Activated CD8-positive, alpha-beta memory T cell treated with anti-CD3 and anti-CD28 coated beads, Interleukin-2, amount 50 U/mL, for 4 hours (primary cell): ENCODE measurements around the gene EPS15.
"Not testable (repeated sequence)": the region's sequence is repeated elsewhere in the genome, so short reads cannot be mapped to it uniquely, and the experiment has no call there.

Source experiments
- DNase-seq: peaks from one replicate; pipeline ENCODE4 v3.0.0-alpha.2; 2020

The EPS15 gene

DNA sequence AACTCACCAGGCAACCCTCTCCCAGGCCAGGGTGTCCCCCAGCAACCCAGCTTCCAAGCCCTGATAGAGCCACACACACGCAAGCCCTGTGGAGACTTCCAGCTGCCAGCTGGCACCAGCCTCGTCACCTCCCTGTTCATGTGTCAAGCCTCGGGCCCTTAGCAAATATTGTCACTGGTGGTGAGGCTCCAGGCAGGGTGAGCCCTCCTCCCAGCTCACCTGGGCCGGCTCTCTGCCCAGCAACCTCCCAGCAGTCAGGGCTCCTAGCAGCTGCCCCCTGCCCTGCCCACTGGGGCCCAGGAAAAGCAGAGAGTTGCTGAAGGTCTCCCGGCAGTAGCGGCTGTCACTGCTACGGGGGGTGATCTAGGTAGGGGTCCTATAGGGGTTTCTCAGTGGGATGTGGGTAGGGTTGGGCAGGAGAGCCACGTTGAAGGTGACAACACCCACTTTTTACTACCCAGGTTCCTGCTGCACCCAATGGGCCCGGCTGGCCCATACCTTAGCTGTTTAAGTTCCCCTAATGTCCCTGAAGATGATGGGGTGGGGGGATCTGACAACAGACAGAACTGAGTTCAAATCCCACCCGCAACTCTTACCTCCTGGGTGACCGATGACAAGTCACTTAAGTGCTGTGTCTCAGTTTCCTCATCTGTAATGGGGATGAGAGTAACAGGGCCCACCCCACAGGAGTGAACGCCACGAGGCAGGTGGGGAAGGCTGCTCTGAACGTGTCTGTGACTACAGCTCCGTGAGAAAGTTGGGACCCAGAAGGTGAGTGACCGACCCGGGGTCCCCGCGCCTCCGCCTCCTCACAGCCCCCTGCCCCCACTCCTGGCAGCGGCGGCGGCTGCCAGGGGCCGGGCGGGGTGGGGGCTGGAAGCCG lies 189.4 kb downstream of the EPS15 start:
- no peak for DNase-seq

DNA sequence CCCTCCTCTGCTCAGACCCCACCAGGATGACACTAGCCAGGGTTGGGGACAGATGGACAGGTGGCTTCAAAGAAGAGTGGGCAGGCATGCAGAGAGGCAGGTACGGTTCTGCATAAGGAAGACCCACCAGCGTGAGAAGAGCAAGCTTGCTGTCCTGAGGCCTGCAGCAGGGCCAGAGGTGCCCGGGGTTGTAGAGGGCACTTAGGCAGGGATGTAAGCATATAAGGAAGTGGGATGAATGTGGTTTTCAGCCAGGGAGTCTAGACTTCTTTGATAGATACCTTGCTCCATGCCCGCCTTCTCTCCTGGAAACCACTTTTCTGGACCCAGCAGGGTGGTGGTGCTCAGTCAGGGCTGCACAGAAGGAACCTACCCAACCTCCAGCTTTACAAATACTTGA lies 190.1 kb downstream of the EPS15 start:
- DNase-seq = no peak

DNA sequence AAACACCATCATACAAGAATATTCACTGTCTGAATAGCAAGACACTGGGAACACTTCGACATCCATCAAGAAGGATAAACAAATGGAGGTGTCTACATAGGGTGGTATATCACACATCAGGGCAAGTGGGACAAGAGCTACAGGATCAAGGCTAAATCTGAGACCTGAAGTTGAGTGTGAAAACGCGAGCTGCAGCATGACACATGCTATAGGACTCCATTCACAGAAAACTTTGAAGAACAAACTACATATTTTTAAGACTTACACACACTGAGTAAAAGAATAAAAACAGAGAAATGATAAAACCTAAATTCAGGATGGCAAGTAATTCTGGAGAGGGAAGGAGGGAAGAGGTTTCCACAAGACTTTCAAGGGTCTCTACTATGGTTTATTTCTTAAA lies 190.8 kb downstream of the EPS15 start:
- no peak for DNase-seq

- no peak for DNase-seq
These were observed 191.7 kb downstream of the EPS15 start for GRCh38 chr1:51327386-51327785.

DNA sequence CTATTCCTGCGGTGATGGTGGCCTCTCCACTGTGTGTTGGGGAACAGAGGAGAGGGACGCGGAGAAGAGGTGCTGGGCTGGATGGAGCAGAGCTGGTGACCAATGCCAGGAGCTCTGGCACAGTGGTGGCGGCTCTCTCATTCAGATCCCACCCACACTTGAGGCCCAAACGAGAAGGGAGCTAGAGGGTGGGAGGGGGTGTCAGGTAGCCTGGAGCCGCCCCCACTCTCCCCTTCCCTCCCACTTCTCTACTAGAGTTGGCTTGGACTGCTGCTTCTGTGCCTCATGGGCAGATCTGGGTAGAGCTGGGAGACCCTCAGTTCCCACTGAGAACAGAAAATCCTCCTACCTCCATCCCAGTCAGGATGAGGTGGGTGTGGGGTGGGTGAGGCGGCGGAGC lies 192.2 kb downstream of the EPS15 start:
- no peak for DNase-seq

GRCh38 chr1:51325878-51326755 lies 192.9 kb downstream of the EPS15 start:
- DNase-seq = no peak

DNA sequence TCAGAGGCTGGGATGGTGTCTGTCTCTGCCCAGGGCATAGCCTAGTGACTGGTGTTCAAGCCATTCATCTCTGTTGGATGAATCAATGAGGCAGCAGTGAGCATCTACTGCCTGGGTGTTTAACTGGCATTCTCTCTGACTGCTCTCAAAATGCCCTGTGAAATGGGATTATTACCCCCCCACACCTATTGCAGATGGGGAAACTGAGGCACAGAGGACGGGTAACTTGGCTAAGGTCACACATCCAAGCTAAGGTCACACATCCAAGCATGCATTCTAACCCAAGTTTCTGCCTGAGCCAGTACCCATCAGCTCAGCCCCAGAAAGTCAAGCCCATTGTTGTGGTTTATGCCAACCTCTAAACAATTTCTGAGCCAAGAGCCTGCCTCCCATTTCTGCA lies 193.7 kb downstream of the EPS15 start:
- no peak for DNase-seq

GRCh38 chr1:51325011-51325385 lies 194.1 kb downstream of the EPS15 start:
- DNase-seq = not testable (repeated sequence)

- no peak for DNase-seq
These were observed 194.6 kb downstream of the EPS15 start for GRCh38 chr1:51324251-51325010.

GRCh38 chr1:51323778-51324177 lies 195.3 kb downstream of the EPS15 start:
- DNase-seq = no peak

DNA sequence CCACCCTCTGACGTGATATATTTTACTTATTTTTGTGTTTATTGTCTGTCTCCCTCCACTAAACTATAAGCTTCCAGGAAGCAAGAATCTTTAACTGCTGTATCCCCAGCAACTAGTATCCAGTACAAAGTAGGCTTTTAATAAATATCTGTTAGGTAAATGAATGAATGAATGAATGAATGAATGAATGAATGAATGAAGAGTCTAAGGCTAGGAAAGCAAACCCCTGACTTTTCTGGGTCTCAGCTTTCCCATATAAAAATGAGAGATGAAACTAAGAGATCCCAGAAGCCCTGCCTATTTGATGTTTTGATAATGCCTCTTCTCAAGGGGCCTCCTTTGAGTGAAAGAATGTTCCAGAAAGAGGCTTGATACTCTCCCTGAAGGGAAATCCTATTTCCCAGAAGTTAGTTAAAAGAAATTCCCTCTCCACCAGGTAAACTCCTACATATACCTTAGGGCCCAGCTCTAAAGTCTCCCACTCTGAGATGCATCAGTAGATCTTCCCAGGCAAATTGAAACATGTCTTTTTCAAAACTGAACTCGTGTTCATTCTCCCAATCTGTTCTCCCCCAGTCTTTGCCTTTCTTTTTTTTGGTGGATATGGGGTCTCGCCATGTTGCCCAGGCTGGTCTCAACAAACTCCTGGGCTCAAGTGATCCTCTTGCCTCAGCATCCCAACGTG lies 196.5 kb downstream of the EPS15 start:
- DNase-seq = no peak

GRCh38 chr1:51321924-51322280 lies 197.2 kb downstream of the EPS15 start:
- no peak for DNase-seq

GRCh38 chr1:51320967-51321923 lies 197.8 kb downstream of the EPS15 start:
- no peak for DNase-seq

GRCh38 chr1:51317798-51318197 lies 201.3 kb downstream of the EPS15 start:
- DNase-seq = no peak

GRCh38 chr1:51316846-51317120 lies 202.3 kb downstream of the EPS15 start:
- no peak for DNase-seq

GRCh38 chr1:51316113-51316845 lies 202.8 kb downstream of the EPS15 start:
- DNase-seq = no peak

- no peak for DNase-seq
These were observed 204.1 kb downstream of the EPS15 start for GRCh38 chr1:51314974-51315373.

- DNase-seq = no peak
These were observed 204.9 kb downstream of the EPS15 start for GRCh38 chr1:51313961-51314777.

- DNase-seq = no peak
These were observed 205.7 kb downstream of the EPS15 start for GRCh38 chr1:51313268-51313852.

GRCh38 chr1:51312718-51313117 lies 206.3 kb downstream of the EPS15 start:
- DNase-seq = no peak
